NCI-H748 treated with DMSO at 0.1 percent for 48 hours (cell line): Measurements from ENCODE around the gene C12orf42.
"Not testable (repeated sequence)": the region's sequence is repeated elsewhere in the genome, so short reads cannot be mapped to it uniquely, and the experiment has no call there.

Experiments used
- DNase-seq: peaks from one replicate; lab custom pipeline; 2025; lab: John Stamatoyannopoulos, UW

Gene C12orf42

DNA sequence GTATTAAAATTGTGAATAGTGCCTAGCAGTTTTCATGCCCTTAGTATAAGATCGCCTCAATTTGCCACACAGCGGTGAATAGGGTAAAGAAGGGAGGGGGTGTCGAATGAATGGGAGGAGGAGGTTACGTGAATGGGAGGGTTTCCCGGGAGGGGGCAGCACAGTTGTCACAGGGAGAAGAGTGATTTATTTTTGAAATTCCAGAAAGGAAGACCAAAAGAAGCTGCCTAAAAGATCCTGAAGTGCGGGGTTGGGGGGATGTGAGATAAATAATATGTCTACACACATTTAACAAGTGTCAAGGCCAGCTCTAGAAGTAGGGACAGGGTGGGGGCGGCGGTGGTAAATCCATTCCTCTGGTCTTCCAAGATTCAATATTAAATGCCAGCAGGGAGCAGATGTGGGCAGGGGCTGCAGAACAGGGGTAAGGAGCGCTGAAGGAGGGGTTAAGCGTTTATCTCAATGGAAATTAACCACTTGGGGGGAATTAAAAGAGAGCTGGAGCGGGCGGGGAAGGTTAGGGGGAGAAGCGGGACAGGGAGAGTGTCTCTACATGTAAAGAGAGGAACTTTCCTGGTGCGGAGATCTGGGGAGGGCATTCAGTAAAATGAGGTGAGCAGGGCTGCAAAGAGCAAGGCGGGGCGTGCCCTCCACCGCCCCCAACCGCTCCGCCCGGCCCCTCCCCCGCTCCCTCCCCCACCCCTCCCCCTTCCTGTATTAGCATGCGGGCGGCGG lies 867 bp downstream of the C12orf42 start:
- peak; percentile 88 for DNase-seq

DNA sequence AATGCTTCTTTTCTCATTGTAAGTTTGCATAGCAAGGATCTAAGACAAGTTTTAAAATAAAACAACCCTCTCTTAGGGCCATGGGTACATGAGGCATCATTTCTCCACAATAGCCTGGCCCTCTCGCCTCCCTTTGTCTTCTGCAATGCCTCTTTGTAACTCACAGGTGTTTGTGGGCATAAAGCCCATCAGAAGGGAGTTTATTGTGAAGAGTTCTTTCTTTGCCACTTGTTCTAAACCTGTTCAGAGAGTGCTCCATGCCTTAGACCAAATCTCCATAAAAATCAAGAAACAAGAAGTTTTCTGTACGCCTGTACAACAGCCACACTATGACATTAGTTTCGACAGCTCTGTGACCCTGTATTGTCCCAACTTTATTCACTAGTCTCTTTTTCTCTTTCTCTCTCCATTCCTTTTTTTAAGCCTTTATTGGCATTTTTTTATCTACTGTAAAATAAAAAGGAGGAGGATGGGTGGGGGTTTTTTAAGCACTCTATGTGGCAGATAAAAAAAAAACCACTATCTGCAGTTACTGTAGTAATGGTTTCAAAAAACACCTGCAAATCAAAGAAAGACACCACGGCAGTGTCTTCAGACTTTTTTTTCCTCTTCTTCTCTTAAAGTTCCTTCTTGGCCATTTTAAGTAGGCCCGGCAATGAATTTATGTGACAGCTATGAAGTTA lies 1.6 kb downstream of the C12orf42 start:
- no peak for DNase-seq

DNA sequence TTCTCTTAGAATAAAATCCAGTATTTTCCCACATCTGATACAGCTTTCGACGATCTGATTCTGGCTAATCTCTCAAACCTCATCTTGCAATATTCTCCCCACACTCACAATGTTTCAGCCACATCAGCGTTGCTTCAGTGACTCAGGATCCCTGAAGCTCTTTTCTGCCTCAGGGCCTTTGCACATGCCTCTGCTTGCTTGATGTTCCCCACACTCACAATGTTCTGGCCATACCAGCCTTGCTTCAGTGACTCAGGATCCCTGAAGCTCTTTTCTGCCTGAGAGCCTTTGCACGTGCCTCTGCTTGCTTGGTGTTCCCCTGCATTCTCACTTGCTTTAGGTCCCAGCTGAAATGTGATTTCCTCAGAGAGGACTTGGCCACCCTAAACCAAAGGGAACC lies 2.6 kb downstream of the C12orf42 start:
- no peak for DNase-seq

DNA sequence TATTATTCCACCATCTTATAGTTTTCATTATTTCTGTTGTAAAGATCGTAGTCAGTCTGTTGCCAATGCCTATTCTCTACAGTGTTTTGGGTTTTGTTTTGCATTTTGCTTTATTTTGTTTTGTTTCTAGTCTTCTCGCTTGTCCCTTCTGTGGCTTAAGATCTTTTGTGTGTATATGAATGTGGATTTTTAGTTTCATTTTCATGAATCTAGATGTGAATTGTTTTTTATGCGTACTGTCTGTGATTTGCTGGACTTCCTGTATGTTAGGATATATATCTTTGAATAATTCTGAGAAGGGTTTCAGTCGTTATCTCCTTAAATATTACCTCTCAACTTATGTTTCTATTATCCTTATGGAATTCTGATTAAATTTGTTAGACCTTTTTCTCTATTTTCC lies 13.4 kb downstream of the C12orf42 start:
- no peak for DNase-seq

DNA sequence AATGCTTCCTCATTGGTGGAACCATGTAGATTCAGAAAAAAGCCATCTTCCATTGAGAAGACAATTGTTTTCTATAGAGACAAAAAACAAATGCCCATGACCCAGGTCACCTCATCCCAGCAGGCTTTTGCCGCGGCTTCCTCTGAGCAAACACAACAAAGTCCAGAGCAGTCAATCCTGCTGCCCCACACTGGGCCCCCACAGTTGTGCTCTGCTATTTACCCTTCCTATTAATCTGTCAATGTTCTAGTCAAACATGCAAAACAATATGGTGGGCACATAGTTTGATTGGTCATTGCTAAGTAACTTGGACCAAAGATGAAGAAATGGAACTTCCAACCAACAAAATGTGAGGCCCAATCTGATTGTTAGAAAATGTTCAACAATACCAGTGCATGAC lies 20.7 kb downstream of the C12orf42 start:
- DNase-seq = no peak

DNA sequence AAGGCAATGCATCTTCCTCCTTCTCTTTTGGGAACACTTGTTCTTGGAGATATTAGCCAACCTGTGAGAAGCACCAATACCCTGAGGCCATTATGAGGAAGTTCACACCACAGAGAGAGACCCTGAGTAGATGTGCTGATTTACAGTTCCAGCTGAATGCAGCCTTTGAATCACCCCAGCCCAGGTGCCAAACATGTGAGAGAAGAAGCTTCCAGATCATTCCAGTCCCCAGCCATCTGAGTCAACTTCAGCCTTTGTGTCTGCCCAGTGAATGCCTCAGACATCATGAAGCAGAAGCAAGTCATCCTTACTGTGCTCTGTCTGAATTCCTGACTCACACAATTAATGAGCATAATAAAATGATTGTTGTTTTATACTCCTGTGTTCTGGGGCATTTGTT lies 25.1 kb downstream of the C12orf42 start:
- DNase-seq = no peak

DNA sequence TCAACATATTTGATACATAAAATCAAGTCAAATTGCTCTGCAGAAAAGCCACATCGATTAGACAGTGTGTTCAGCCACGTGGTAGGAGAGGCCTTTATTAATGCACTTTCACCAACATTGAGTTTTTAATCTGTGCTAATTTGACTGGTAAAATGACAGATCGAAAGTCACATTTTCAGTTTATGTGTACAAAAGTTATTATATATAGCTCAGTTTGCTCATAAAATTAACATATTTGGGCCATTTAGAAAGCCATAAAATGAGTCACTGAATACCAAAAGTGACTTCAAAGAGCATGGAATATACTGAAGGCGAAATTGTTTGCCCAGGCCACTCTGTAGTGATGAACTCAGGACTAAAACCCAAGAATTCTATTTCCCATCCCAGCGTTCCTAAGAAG lies 26.0 kb downstream of the C12orf42 start:
- DNase-seq = no peak

DNA sequence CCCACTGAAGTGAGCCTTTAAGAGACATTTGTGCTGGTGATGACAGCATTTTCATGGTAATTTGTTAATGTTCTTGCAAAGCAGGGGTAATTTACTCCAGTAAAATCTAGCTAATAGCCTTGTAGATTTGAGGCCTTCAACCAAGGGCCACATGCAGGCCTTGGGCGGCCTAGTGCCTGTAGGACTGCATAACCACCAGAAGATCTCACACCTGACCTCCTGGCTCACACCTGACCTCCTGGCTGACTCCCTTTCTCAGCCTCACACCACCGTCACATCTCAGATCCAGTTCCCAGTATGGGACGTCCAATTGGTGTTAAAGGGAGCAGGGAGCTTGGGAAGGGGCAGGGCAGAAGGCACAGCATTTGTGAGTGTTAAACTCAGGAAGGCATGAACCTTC lies 26.9 kb downstream of the C12orf42 start:
- DNase-seq = no peak

DNA sequence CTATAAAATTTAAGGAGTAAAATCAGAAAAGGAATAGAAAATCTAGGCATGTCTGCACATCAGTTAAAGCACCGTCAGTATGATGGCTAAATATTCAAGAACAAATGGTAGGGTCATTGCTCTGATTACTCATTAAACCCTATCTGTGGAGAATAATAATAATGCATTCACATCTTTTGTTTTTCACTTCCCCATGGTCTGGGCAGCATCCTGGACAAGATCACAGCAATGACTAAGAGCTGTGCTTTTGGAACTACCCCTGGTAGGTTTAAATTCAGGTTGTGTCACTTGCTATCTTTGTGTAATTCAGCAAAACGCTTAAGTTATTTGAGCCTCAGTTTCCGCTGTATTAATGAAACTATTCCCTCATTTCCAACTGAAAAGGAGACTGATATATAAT lies 33.1 kb downstream of the C12orf42 start:
- DNase-seq = no peak

DNA sequence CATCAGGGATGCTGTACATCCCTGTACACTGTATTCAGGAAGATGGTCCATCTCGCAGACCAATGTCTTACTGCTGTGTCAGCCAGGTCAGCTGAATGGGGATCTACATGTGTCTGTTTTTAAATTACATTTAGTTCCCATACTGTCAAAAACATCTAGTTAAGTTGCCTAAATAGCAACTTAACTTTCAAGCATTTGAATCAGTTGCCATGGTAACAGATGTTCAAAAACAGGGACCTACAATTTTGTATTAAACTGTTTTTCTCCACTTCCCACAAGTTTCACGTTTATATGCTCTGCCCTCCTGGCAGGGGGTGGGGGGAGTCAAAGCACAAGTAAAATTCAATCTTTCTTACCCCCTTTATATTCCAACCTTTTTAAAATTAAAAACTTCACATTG lies 38.3 kb downstream of the C12orf42 start:
- no peak for DNase-seq

DNA sequence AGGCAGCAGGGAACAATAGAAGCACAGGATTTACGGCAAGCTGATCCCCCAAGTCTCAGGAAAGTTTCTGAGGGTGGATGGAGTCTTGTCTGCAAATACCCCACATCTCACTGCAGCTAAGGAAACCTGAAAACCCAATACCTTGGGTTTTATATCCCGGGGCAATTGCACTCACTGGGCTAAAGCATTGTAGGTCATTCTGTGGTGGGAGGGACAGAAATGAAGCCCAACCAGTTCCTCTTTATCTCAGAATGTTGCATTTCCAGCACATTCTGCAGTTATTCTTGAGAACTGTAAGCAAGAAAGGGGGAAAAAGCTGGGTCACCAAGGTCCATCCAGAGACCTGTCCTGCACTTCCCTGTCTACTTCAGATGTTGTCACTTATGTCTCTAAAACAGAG lies 39.8 kb downstream of the C12orf42 start:
- no peak for DNase-seq

DNA sequence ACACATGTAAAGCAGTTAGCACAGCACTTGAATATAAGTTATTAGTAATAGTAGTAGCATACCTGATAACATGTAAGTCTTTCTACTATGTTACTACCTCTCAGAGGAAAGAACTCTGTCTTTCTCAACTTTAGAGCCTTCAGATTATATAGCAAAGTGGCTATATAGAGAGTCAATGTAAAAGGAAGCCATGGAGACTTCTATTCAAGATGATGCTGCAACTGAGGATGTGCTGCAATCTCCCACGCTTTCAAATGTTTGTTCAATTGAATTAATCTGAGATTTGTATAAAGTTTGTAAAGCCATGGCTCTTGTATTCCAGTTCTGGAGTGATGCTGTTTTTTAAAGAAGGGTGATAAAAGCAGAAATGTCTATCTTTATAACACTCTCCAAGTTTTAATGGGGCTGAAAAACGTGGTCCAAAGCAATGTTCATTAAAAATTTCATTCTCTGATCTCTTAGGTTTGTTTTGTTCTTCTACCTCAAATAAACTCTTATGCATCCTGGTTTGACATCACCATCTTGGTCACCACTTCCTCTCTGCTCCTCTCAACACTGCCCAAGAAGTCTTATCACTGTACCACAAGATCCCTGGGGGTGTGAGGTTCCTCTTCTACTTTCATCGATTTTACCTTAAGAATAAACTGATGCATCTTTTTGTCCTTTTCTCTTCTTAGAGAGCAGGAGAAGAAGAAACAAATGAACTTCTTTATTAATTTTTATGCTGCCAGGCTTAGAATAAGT lies 40.6 kb downstream of the C12orf42 start:
- no peak for DNase-seq

DNA sequence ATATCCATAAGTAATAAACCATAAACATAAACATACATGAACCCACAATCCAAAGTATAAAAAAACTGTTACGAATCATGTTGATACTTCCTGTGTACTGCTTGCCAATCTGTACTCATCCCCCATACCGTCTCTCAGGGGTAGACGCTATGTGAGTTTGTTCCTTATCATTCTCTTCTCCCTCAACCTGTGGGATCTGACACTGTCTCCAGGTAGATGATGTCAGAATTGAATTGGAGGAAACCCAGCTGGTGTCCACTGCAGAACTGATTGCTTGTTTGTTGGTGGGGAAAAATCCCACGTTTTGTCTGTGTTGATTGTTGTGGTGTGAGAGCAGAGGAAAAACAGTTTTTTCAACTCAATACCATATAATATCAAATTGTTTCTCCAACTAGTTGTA lies 50.8 kb downstream of the C12orf42 start:
- DNase-seq = no peak

DNA sequence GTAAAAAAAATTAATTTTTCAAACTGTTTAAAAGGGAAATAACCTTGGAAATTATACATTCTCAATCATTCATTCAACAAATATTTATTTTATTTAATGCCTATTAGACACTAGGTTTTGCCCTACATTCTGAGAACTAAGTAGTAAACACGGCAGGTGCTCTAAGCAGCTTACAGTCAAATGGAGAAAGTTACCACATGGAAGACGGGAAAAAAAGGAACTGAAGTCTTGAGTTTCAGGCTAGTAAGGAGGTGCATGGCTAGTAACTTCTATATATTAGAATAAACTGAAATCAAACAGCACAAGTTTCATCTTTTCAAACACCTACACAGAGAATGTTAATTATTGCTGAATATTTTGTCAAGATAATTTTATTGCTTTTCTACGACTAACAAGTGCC lies 52.9 kb downstream of the C12orf42 start:
- DNase-seq = no peak

DNA sequence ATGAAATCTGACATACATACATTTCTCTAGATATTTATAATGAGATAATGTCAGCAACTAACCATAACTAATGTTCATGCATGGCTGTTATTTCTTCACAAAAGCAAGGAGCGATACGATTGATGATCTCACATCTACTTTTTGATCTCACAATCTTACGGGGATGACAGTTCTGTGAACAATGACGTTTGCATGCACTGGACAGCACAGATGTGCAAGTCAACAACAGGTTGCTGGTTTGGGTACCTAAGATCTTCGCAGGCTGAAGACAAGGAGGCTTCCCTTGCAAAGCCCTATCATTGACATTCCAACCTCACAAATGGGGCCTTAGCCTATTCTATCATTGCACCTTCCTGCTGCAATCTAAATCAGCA lies 53.6 kb downstream of the C12orf42 start:
- DNase-seq = no peak

DNA sequence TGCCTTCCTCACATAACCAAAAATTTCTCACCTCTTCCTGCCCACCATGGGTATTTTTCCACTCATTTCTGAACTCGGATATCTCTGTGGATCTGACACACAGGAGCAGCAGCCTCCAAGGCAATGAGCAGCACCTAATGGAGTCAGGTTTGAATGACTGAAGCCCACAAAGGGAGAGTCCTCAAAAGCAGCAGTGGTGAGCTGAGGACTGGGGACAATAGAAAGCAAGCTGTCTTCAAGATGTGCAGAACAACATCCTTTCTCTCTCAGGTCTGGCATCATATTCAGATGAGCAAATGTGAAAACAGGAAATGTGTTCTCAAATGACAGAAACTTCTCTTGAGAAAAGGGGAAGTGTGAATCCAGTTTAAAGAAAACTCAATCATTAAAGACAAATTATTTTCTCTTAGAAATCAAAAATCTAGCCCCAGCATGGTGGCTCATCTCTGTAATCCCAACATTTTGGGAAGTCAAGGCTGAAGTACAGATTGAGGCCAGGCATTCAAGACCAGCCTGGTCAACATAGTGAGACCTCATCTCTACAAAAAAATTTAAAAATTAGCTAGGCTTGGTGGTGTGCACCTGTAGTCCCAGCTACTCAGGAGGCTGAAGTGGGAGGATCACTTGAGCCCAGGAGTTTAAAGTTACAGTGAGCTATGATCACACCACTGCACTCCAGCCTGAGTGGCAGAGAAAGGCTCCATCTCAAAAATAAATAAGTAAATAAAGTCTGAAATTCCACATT lies 54.2 kb downstream of the C12orf42 start:
- no peak for DNase-seq

DNA sequence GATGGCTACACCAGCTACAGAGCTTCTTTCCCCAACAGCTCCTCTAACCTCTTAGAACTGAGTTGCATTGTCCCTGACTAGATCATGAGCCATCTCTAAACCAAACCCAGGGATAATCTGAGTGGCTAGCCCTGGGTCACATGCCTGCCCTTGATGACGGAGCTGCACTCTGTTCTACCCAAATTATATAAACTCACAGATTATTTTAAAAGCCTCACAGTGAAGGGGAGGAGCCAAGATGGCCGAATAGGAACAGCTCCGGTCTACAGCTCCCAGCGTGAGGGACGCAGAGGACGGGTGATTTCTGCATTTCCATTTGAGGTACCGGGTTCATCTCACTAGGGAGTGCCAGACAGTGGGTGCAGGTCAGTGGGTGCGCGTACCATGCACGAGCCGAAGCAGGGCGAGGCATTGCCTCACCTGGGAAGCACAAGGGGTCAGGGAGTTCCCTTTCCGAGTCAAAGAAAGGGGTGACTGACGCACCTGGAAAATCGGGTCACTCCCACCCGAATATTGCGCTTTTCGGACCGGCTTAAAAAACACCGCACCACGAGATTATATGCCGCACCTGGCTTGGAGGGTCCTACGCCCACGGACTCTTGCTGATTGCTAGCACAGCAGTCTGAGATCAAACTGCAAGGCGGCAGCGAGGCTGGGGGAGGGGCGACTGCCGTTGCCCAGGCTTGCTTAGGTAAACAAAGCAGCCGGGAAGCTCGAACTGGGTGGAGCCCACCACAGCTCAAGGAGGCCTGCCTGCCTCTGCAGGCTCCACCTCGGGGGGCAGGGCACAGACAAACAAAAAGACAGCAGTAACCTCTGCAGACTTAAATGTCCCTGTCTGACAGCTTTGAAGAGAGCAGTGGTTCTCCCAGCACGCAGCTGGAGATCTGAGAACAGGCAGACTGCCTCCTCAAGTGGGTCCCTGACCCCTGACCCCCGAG lies 61.3 kb downstream of the C12orf42 start:
- DNase-seq = peak; percentile 45

DNA sequence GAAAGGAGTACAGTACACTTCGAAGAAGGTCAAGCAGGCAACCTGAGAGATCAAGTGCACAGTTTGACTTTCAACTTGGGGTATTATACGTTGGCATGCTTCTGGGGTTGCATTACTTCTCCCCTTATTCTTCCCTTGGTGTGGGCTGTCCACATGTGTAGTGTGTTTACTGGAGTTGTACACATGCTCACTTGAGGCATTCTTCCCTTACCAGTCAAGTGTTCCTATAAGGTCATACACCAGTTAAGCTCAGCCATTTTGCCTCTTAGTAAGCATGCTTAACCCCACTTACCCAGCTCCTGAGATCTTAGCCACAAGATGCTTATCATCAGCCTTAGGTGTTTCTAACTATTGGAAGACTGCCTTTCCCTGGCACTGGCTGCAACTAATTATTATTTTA lies 63.8 kb downstream of the C12orf42 start:
- DNase-seq = no peak

DNA sequence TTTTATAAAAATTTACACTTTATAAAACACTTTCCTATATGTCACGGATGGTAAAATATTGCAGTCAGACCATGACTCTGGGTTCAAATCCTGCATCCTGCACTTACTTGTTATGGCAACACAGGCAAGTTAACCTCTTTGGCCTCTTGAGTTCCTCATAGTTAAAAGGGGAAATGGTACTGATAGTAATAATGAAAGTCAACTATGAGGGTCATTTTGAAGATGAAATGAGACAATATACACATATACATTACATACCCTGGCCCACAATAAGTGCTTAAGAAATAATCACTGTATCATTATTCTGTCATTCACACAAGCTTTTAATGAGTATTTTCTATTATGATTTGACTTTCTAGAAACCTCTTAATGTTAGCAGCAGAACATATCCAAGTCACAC lies 64.4 kb downstream of the C12orf42 start:
- DNase-seq = no peak

DNA sequence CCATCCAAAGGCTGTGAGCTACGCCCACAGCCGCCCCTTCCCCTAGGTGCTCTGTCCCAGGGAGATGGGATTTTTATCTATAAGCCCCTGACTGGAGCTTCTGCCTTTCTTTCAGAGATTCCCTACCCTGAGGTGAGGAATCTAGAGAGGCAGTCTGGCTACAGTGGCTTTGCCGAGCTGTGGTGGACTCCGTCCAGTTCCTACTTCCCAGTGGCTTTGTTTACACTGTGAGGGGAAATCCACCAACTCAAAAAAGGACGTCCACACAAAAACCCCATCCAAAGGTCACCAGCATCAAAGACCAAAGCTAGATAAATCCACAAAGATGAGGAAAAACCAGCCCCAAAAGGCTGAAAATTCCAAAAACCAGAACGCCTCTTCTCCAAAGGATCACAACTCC lies 70.1 kb downstream of the C12orf42 start:
- not testable (repeated sequence) for DNase-seq

DNA sequence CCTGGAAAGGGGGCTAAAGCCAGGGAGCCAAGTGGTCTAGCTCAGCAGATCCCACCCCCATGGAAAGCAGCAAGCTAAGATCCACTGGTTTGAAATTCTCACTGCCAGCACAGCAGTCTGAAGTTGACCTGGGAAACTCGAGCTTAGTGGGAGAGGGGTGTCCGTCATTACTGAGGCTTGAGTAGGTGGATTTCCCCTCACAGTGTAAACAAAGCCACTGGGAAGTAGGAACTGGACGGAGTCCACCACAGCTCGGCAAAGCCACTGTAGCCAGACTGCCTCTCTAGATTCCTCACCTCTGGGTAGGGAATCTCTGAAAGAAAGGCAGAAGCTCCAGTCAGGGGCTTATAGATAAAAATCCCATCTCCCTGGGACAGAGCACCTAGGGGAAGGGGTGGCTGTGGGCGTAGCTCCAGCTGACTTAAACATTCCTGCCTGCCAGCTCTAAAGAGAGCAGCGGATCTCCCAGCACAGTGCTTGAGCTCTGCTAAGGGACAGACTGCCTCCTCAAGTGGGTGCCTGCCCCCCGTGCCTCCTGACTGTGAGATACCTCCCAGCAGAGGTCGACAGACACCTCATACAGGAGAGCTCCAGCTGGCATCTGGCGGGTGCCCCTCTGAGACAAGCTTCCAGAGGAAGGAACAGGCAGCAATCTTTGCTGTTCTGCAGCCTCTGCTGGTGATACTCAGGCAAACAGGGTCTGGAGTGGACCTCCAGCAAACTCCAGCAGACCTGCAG lies 70.8 kb downstream of the C12orf42 start:
- DNase-seq = not testable (repeated sequence)
